Osteoblast (primary cell): Measurements from ENCODE around the gene SMARCD1. TPM values are rescaled to one million over a fixed set of nuclear protein-coding genes. Genes with fewer than 3 reads are reported as not detected.
A peak's percentile ranks its signal among the peaks of the same experiment; 100 is the strongest.

Experiments
- DNase-seq: peaks from one replicate; pipeline ENCODE4 v3.0.0; 2011; ENCODE audit warnings: low spot score, mixed read lengths; ENCODE audit not compliant: insufficient read length; ENCODE audit errors: missing footprints
- H2AFZ ChIP-seq: 2 replicates; pipeline ENCODE4 v1.6.0; 2011; ENCODE audit warnings: mild to moderate bottlenecking, low read length
- H3K27ac ChIP-seq: 2 replicates; pipeline ENCODE4 v1.5.1; 2011; ENCODE audit warnings: mild to moderate bottlenecking, low read depth, low read length, moderate library complexity
- H3K27me3 ChIP-seq: 2 replicates; pipeline ENCODE4 v1.6.0; 2012; ENCODE audit warnings: mild to moderate bottlenecking, control low read depth, inconsistent platforms, low read length, moderate library complexity; ENCODE audit not compliant: insufficient read depth
- H3K36me3 ChIP-seq: 2 replicates; pipeline ENCODE4 v1.5.1; 2011; ENCODE audit warnings: mild to moderate bottlenecking, low read length, control low read depth, moderate library complexity; ENCODE audit not compliant: insufficient read depth
- H3K4me1 ChIP-seq: 2 replicates; pipeline ENCODE4 v1.5.1; 2011; ENCODE audit warnings: mild to moderate bottlenecking, low read length, control low read depth, moderate library complexity; ENCODE audit not compliant: insufficient read depth
- H3K4me2 ChIP-seq: 2 replicates; pipeline ENCODE4 v1.6.0; 2011; ENCODE audit warnings: mild to moderate bottlenecking, low read length; ENCODE audit not compliant: insufficient read depth
- H3K4me3 ChIP-seq: fragments of 200-600 bp; sonication (generic); 3 replicates; pipeline ENCODE4 v1.5.1; 2012; ENCODE audit warnings: mild to moderate bottlenecking, low read length, inconsistent platforms; ENCODE audit not compliant: insufficient read depth
- H3K79me2 ChIP-seq: 2 replicates; pipeline ENCODE4 v1.6.0; 2012; ENCODE audit warnings: mild to moderate bottlenecking, low read length, control low read depth, inconsistent platforms; ENCODE audit not compliant: insufficient read depth
- H3K9me3 ChIP-seq: 2 replicates; pipeline ENCODE4 v1.5.1; 2011; ENCODE audit warnings: low read depth, low read length, control low read depth
- H4K20me1 ChIP-seq: 2 replicates; pipeline ENCODE4 v1.6.0; 2012; ENCODE audit warnings: mild to moderate bottlenecking, low read length, control low read depth; ENCODE audit not compliant: insufficient read depth
- total RNA-seq: library from RNA; depleted of rRNA; stranded (reverse); fragments of >200 nt; gene quantifications from 2 replicates; pipeline ENCODE4 v1.2.3, GENCODE V29; 2012
- TF ChIP-seq, protein P1 (sequence below): IDR thresholded peaks from 2 replicates; pipeline ENCODE4 v1.5.1; 2011; ENCODE audit warnings: mild to moderate bottlenecking, low read depth, low read length, moderate library complexity; ENCODE audit errors: extremely low read depth

Gene SMARCD1
- total RNA-seq, 1 donor = 50.3 TPM

DNA sequence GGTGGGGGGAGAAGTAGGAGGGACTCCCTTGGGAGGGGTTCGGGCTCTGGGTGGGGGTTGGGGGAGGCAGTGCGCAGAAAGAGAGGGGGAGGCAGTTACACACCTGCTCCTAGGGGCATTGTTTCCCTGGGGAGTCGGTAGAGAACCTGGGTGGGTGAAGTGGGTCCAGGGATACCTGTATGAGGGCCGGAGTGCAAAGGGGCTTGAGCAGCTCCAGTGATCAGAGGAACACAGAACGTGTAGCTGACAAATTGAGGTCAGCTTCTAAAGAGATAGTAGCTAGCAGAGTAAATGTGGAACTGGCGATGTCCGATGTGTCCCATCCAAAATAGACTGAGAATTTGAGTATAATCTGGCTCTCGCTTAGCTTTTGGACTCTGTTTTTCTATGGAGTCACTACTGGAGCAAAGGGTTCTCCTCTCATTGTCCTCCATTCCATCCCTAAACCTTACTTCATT, 502 bp downstream of the SMARCD1 start:
- Histone ChIP-seq H3K4me1 (peaks cover 26% of the 10 kb centered on the region), H3K36me3 (peaks cover 37% of the 10 kb centered on the region), H3K4me2 (peak overlapping the region; percentile 97), H3K4me3 (peak overlapping the region; percentile 94), H3K27me3 (no peaks in the 10 kb centered on the region), H3K9me3 (no peaks in the 10 kb centered on the region), H2AFZ (no peak overlapping the region), H3K27ac (peak overlapping the region; percentile 43), H3K79me2 (peaks cover 20% of the 10 kb centered on the region), H4K20me1 (peaks cover 13% of the 10 kb centered on the region)
- DNase-seq = peak; percentile 88
- TF ChIP-seq, protein P1, sequence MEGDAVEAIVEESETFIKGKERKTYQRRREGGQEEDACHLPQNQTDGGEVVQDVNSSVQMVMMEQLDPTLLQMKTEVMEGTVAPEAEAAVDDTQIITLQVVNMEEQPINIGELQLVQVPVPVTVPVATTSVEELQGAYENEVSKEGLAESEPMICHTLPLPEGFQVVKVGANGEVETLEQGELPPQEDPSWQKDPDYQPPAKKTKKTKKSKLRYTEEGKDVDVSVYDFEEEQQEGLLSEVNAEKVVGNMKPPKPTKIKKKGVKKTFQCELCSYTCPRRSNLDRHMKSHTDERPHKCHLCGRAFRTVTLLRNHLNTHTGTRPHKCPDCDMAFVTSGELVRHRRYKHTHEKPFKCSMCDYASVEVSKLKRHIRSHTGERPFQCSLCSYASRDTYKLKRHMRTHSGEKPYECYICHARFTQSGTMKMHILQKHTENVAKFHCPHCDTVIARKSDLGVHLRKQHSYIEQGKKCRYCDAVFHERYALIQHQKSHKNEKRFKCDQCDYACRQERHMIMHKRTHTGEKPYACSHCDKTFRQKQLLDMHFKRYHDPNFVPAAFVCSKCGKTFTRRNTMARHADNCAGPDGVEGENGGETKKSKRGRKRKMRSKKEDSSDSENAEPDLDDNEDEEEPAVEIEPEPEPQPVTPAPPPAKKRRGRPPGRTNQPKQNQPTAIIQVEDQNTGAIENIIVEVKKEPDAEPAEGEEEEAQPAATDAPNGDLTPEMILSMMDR = no peak

DNA sequence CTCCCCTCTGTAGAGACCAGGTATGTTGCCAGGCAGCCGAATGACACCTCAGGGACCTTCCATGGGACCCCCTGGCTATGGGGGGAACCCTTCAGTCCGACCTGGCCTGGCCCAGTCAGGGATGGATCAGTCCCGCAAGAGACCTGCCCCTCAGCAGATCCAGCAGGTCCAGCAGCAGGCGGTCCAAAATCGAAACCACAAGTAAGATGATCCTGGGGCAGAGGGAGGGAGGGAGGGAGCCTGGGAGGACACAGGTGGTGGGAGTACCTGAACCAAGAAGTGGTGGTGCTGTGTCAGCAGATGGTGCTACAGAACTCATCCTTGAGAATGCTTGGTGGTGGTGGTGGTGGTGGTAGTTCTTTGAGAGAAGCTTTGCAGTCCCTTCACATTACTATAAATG, 1.0 kb downstream of the SMARCD1 start:
- no peak for DNase-seq
- peaks cover 26% of the 10 kb centered on the region for H3K4me1 ChIP-seq
- H3K36me3 ChIP-seq = peaks cover 41% of the 10 kb centered on the region
- no peaks in the 10 kb centered on the region for H3K9me3 ChIP-seq
- H3K4me2 ChIP-seq = peak overlapping the region; percentile 97
- no peaks in the 10 kb centered on the region for H3K27me3 ChIP-seq
- peaks cover 13% of the 10 kb centered on the region for H4K20me1 ChIP-seq
- H2AFZ ChIP-seq = no peak overlapping the region
- no peak overlapping the region for H3K27ac ChIP-seq
- H3K79me2 ChIP-seq = peaks cover 20% of the 10 kb centered on the region
- TF ChIP-seq, protein P1 = no peak
- H3K4me3 ChIP-seq = peak overlapping the region; percentile 94

DNA sequence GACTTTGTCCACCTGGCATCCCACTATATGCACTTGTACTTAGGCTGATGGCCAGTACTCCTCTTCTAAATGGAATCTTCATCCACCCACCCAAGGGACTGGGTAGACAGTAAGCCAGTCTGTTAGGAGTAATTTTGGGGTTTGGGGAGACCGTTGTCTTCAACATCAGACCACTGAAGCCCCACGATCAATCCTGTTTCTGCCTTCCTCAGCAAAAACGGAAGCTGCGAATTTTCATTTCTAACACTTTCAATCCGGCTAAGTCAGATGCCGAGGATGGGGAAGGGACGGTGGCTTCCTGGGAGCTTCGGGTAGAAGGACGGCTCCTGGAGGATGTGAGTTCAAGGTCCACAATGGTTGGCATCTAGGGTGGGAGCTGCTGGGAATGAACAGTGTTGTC, 2.0 kb downstream of the SMARCD1 start:
- Histone ChIP-seq H3K4me2 (peak overlapping the region; percentile 47), H3K27ac (peak overlapping the region; percentile 36)

DNA sequence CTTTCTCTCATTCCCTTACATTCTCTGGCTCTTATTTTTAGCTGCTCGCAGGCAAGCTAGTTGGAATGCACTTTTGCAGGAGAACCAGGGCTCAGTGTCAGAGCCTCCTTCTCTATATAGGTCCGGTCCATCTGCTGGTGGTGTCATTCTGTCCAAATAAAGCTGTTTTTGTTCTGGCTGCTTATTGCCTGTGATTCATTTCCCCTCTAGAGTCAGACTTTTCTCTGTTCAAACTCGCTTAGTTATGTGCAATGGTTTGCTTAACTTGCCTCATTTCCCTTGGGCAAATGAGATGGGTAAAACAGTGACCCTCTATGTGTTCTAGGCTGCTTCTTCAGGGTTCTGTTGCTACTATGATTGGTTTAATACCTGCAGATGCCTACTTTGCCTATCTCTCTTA, 2.9 kb downstream of the SMARCD1 start:
- peaks cover 13% of the 10 kb centered on the region for H4K20me1 ChIP-seq
- H3K79me2 ChIP-seq = peaks cover 20% of the 10 kb centered on the region
- no peak overlapping the region for H3K4me3 ChIP-seq
- DNase-seq = peak; percentile 95
- peak overlapping the region; percentile 47 for H3K4me2 ChIP-seq
- H3K27me3 ChIP-seq = no peaks in the 10 kb centered on the region
- peaks cover 53% of the 10 kb centered on the region for H3K36me3 ChIP-seq
- peak overlapping the region; percentile 36 for H3K27ac ChIP-seq
- no peaks in the 10 kb centered on the region for H3K9me3 ChIP-seq
- H3K4me1 ChIP-seq = peaks cover 26% of the 10 kb centered on the region
- H2AFZ ChIP-seq = no peak overlapping the region
- TF ChIP-seq, protein P1 = no peak

More for the DNA sequence above, 2.0 kb downstream of the SMARCD1 start:
- Histone ChIP-seq H3K4me3 (no peak overlapping the region), H3K36me3 (peaks cover 48% of the 10 kb centered on the region), H3K27me3 (no peaks in the 10 kb centered on the region), H3K9me3 (no peaks in the 10 kb centered on the region), H4K20me1 (peaks cover 13% of the 10 kb centered on the region), H3K79me2 (peaks cover 20% of the 10 kb centered on the region), H3K4me1 (peaks cover 26% of the 10 kb centered on the region), H2AFZ (no peak overlapping the region)
- DNase-seq = no peak
- TF ChIP-seq, protein P1 = no peak
